Stimulated activated CD8-positive, alpha-beta memory T cell treated with anti-CD3 and anti-CD28 coated beads, Interleukin-4, amount 100 ng/mL, for 1 hour (primary cell): ENCODE results near the gene CRYBA1.
A peak's percentile ranks its signal among the peaks of the same experiment; 100 is the strongest.
"Not testable (repeated sequence)": the region's sequence is repeated elsewhere in the genome, so short reads cannot be mapped to it uniquely, and the experiment has no call there.

Source experiments
- DNase-seq, 2 donors: peaks; one replicate each; pipeline ENCODE4 v3.0.0-alpha.2; 2020; ENCODE audit warnings: low read depth in 2 of 2, low spot score in 1 of 2

Gene CRYBA1, protein sequence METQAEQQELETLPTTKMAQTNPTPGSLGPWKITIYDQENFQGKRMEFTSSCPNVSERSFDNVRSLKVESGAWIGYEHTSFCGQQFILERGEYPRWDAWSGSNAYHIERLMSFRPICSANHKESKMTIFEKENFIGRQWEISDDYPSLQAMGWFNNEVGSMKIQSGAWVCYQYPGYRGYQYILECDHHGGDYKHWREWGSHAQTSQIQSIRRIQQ

DNA sequence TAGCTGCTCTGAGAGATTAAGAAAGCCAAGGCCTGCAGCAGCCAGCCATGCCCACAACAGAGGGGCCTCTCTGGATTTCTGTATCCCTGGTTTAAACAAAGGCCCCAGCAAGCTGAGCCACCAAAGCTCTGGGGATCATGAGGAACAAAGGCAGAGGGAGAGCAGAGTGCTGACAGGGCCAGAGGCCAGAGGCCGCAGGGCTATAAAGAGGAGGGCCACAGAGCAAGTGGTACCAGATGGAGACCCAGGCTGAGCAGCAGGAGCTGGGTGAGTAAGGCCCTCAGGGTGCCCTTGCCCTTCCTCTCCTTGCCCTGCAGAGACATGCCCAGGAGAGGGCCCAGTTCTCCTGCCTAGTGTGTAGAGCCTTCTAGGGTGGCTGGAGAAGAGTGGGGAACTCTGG lies at the start of gene CRYBA1:
Gene CRYBA1 (plus strand): TSS at position 232 of the 400 bp plus-strand sequence. CDS start 5 bp downstream, at position 237.
- DNase-seq = no peak

DNA sequence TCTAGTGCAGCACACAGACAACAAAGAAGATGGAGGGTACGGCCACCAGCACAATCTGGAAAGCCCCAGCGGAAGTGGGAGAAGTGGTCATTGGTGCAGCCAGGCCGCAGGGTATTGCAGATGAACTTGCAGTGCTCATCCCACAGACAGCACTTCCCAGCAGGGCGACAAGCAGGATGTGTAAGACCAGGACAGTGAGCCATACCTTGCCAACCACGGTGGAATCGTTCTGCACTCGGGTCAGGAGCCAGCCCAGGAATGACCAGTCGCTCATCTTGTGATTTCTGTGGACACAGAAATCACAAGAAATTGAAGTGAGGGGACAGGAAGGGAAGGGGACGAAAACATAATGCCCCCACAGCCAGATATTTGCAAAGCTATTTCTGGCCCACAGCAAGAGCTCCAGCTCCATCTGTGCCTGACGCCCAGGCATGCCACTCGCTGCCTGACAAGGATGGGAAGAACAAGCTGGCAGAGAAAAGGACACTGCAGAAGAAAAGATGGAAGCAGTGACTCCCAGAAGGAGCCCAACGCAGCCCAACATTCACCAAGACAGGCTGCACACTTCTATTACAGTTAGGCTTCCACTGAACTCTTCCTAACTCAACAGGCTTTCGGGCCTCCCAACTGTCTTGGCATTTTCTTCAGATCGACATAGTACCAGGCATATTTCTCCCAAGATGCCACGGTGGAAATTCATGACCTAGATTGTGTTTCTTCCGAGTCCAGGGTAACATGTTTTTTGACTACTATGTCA lies 49.0 kb upstream of the CRYBA1 start:
- DNase-seq = no peak

DNA sequence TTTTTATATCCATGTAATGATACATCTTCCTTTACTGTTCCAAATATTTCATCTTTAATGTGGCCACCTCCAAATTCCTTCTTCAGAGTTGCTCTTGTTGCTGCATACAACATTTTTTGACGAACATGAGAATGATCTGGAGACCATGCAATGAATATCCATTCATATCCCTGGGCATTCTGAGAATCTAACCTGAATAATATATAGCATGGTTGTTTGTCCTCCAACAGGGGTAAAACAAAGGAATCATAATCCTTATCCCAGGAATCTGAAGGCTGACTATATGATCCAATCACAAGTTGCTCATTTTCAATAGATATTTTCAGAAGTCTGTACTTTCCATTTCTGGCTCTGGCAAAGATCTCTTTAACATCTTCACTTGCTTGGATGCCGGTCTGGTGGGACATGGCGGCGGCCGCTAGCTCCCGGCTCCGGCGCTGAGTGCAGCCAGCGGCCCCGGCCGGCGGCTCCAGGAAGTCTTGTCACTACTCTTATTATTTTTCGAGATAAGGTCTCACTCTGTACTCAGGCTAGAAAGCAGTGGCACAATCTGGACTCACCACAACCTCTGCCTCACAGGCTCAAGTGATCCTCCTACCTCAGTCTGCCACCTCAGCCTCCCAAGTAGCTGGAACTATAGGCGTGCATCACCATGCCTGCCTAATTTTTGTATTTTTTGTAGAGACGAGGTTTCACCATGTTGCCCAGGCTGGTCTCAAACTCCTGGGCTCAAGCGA lies 42.4 kb upstream of the CRYBA1 start:
- not testable (repeated sequence) for DNase-seq

DNA sequence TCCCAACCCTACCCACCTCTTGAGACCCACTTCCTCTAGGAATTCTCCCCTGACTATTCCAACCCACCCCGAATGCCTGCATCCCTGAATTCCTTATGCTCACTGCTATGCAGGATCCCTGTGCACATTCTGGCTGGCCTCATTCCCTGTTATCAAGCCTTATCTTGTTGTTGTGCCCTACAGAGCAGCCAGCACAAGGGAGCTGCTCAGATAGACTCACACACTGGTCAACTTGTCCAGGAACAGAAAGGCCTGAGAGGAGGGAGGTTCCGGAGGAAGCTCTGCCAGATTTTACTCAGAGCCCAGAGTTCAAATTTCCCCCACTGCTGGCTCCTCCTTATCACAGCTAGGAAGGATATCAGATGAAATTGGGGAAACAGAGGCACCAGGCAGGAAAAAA lies 41.6 kb upstream of the CRYBA1 start:
- no peak for DNase-seq

DNA sequence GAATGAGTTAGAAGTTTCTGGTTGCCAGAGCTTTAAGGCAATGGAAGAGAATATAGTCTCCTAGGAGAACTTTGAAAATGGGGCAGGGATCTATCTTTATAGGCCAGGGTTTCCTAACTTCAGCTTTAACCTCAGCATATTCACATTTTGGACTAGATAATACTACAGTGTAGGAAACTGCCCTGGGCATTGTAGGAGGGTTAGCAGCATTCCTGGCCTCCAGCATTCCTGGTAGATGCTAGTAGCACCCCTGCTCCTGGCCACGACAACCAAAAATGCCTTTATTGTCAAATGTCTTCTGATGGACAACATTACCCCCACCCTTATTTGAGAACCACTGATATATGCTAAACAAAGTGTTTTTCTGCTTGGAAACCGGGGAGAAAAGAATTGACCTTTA lies 38.7 kb upstream of the CRYBA1 start:
- DNase-seq = no peak

DNA sequence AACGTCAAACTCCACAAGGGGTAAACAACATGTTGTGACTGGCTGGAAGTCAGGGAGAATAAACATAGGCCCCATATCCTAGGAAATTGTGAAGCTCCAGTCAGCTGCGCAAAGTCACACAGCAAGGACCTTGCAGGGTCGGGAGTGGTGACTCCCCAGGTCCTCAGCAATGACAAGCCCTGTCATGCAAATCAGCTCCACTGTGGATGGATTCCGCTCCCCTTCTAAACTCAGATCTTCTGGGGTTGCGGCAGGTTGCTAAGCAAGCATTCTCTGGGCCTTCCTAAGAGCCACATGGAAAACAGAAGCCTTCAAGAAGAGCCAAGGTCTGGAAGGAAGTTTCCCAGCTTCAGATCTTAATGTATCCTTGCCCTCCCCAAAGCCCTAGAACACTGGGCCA lies 37.6 kb upstream of the CRYBA1 start:
- DNase-seq = no peak

DNA sequence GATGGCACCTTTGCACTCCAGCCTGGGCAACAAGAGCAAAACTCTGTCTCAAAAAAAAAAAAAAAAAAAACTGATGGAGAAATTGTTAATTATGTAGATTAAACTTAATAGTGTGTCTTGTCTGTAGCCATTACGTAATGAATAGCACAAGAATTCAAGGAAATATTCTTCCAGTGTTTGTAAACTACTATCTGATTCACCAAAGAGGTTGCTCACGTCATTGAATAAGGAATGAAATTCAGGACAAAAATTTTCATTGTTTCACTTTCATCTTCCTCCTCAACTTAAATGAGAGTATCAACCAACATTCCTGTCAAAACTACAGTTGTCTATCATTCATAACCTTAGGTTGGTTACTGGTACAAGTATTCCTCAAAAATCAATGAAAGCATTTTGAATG lies 35.8 kb upstream of the CRYBA1 start:
- DNase-seq = no peak

DNA sequence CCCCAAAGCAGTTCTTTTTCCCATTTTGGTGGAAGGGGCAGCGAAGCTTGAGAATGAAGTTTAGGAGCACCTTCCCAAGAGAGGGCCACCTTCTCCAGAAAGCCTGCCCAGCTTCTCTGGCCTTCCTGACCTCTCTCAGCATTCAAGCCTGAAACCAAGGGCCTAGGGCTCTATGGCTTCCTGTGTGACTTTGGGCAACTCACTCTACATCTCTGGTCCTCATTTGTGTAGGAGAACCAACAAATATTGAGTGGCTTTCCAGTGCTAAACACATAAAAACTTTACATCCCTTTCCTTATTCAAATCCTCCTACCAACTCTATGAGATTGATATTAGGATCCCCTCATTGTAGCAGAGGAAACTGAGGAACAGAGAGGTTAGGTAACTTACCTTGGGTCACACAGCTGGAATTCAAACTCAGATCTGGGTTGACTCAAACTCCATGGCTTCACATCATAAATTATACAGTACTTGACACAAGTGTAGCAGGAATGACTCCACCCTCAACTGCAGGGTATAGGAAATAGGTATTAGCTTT lies 34.5 kb upstream of the CRYBA1 start:
- DNase-seq = no peak

DNA sequence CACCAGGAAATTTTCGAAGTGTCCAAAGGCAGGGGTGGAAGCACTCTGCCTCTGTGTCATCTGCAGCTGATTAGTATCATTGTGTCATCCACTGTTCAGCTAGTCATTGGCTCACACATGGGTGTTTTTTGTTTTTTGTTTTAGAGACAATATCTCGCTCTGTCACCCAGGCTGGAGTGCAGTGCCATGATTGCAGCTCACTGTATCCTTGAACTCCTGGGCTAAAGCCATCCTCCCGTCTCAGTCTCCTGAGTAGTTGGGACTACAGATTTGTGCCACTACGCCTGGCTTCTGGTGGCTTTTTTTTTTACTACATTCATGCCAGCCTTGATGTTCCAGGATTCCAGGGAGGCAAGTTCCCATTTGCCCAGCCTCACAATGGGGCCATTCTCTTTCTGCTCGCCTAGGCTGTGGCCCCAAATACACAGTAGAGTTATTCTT lies 34.0 kb upstream of the CRYBA1 start:
- no peak for DNase-seq

DNA sequence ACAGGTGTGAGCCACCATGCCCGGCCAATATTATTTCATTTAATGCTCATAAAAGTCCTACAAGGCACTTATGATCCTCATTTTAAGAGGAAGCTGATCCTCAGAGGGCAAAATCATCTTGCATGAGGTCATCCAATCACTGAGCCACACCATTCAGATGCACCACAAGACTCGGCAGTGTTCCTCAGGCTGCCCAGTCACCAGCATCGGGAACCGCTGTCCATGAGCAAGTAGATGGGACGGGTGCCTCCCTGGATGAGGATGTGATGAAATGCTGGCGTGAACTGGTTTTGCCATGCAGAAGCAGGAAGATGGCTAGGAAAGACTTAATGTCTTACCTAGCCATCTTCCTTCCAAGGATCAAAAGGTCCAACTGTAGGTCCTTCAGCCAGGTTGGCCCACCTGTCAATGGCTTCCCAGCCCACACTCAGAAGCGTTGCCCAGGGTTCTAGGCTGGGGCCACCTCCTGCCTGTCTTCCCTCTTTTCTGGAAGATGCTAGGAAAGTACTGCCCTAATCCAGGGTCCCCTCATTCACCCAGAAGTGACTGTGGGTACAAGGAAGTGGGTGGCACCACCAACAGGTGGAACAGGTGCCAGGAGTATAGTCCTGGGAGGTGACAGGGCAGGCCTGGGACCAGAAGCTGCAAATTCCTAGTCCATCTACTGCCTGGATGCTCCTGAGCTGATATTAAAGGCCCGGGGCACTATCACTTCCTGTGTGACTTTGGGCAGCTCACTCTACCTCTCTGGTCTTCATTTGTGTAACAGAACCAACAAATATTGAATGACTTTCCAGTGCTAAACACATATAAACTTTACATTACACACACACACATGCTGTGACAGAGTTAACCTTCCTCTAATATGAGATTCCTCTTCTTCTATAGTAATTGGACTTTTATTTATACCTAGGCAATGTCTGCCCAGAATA lies 32.2 kb upstream of the CRYBA1 start:
- DNase-seq = no peak

DNA sequence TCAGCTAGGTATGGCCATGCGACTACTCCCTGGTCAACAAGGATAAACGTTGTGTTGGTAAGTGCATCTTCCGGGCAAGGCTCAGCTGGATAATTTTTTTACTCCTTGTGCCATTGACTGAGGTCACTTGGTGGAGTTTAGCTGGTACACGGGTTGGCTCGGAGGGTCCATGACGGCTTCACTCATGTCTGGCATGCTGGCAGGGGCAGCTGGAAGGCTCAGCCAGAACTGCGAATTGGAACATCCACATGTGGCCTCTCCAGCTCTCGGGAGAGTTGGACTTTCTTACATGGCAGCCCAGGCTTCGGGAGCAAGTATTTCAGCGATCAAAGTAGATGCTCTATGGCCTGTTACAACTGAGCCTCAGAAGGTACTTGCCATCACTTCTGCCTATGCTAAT lies 31.5 kb upstream of the CRYBA1 start:
- no peak for DNase-seq

DNA sequence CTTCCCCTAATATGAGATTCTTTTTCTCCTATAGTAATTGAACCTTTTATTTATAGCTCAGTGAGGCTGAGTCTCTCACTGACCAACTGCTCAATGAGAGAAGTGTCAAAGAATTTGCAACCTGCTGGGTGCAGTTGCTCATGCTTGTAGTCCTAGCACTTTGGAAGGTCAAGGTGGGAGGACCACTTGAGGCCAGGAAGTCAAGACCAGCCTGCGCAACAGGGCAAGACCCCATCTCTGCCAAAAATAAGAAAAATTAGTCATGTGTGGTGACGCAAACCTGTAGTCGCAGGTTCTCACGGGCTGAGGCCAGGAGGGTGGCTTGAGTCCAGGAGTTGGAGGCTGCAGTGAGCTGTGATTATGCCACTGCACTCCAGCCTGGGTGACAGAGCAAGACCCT lies 30.9 kb upstream of the CRYBA1 start:
- no peak for DNase-seq

DNA sequence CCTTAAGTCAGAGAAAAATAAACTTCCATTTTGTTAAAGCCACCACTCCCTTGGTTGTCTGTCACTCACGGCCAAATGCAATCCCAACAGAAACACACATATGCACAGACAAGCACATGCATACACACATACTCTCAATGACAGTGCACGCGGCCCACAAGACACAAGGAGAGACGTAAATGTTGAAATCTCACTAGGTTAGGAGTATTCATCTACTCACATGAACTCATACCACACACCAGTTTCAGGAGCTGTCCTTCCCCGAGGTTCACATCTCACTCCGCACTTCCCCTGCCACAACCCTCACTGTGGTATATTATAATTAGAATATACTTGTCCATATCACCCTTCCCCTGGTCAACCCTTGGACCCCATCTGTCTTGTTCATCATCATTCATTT lies 30.5 kb upstream of the CRYBA1 start:
- no peak for DNase-seq

DNA sequence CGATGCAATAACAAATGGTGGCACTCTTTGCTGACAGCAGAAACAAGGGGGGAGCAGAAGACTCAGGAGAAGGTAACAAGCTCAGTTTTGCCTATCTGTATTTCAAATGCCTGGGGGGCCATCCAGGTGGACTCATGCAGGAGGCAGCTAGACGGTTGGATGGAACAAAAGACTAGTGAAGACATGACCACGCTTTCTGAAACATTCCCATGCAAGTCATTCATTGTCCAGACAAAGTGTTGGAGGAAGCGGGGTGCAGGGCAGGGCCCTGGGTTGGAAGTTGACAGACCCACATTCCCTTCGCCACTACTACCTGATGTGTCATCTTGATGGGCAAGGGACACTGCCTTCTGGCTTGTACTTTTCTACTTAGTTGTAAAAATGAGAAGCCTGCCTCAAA lies 29.8 kb upstream of the CRYBA1 start:
- DNase-seq = no peak

DNA sequence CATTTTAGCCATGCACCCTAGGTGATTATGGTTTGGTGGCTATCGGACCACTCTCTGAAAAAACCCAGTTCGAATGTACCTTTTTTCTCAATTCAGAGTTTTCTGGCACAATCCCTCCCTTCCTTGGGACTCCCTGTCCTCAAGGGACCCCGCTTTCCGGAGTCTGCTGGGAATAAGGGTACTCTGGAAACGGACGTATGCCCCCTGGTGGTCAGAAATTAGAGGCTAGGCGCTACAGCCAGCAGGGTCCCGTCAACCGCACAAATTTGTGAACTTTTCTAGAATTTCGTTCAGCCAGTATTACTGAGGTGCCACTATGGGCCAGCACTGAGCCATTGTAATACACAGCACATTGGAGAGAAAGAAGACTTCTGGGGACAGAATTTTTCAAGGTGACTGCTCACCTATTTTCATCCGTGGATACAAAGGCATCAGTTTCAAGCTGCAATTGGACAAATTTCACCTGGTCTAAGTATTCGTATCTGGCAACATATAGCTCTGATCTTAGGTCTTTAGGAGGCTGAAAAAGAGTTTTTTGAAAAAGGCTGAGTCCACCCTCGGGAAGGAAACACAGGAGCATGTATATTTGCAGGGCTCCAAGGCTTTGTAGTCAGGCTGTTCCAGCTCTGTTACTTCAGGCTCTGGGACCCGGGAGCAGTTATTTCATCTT lies 27.1 kb upstream of the CRYBA1 start:
- peak; percentile 51 to 58 for DNase-seq

DNA sequence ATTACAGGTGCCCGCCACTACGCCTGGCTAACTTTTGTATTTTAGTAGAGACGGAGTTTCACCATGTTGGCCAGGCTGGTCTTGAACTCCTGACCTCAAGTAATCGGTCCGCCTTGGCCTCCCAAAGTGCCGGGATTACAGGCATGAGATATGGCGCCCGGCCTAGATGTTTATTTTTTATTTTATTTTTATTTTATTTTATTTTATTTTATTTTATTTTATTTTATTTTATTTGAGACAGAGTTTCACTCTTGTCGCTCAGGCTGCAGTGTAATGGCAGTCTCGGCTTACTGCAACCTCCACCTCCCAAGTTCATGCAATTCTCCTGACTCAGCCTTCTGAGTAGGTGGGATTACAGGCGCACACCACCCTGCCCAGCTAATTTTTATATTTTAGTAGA lies 25.3 kb upstream of the CRYBA1 start:
- DNase-seq = not testable (repeated sequence)

DNA sequence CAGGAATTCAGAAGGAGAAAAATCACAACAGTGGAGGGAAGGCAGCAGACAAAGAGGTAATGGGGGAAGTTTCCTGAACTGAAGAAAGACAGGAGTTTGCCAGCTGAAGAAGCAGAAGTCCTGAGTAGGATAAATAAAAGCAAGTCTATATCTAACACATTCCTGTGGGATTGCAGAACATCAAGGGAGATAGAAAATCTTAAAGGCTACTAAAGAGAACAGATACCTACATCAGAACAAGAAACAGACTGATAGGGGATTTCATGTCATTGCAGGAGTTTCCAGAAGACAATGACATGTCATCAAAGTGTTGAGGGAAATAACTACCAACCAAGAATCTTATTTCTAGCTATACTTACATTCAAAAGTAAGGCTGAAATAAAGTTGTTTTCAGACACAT lies 21.3 kb upstream of the CRYBA1 start:
- DNase-seq = no peak

DNA sequence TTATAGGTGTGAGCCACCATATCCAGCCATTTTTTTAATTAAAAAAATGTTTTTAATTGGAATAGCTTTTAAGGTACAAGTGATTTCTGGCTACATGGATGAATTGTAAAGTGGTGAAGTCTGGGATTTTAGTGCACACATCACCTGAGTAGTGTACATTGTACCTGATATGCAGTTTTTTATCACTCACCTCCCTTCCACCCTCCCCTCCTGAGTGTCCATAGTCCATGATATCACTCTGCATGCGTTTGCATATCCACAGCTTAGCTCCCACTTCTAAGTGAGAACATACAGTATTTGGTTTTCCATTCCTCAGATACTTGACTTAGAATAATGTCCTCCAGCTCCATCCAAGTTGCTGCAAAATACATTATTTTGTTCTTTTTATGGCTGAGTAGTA lies 13.4 kb upstream of the CRYBA1 start:
- DNase-seq = no peak

DNA sequence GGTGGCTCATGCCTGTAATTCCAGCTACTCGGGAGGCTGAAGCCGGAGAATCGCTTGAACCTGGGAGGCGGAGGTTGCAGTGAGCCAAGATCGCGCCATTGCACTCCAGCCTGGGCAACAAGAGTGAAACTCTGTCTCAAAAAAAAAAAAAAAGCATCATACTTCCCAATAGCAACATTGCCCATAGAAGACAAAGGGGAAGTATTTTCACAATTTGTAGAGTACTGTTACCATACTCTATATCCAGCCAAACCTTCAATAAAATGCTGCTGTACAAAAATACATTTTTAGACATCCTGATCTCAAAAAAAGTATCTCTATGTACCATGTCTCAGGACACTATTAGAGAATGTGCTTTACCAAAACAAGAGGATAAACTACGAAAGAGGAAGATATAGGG lies 11.7 kb upstream of the CRYBA1 start:
- not testable (repeated sequence) for DNase-seq

DNA sequence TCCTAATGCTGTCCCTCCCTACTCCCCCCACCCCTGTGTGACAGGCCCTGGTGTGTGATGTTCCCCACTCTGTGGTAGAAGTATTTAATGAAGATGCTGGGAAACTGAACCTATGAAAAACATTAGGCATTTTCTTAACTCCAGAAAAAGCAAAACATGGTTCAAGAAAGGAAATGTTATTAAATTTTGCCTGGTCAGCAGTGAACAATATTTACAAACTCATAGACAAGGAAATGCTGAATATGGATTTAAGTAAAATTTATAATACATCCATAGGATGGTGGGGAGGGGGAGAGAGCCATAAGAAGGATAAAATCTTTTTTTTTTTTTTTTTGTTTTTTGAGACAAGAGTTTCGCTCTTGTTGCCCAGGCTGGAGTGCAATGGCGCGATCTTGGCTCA lies 10.8 kb upstream of the CRYBA1 start:
- no peak for DNase-seq
